HCT116 (cell line): Measurements from ENCODE around the gene SOX30.

Source experiments
- CEBPB ChIP-seq: IDR thresholded peaks from 2 replicates; pipeline ENCODE4 v1.6.1; 2012; ENCODE audit warnings: low read depth
- EGR1 ChIP-seq: IDR thresholded peaks from 2 replicates; pipeline ENCODE4 v1.6.1; 2012; ENCODE audit warnings: low read depth
- EZH2phosphoT487 ChIP-seq: fragments of 200-600 bp; IDR thresholded peaks from 2 replicates; pipeline ENCODE4 v1.6.1; 2018; ENCODE audit warnings: antibody characterized with exemption, borderline replicate concordance
- POLR2A ChIP-seq: IDR thresholded peaks from 2 replicates; pipeline ENCODE4 v1.7.0; 2011; ENCODE audit warnings: borderline replicate concordance; ENCODE audit not compliant: insufficient read depth, insufficient read length; ENCODE audit errors: extremely low read depth
- POLR2AphosphoS5 ChIP-seq: IDR thresholded peaks from 2 replicates; pipeline ENCODE4 v1.6.1; 2011; ENCODE audit warnings: mild to moderate bottlenecking, low read depth, low read length, moderate library complexity
- RAD21 ChIP-seq: IDR thresholded peaks from 2 replicates; pipeline ENCODE4 v1.6.1; 2012; ENCODE audit warnings: low read depth, mild to moderate bottlenecking
- ZNF274 ChIP-seq: fragments of 200-500 bp; sonication (Bioruptor generic); IDR thresholded peaks from 2 replicates; pipeline ENCODE4 v1.6.1; 2014; ENCODE audit warnings: mild to moderate bottlenecking, low read depth, low read length, inconsistent platforms
- TF ChIP-seq, protein P1 (sequence below): IDR thresholded peaks from 2 replicates; pipeline ENCODE4 v1.6.1; 2012
- TF ChIP-seq, protein P2 (sequence below), 3 experiments: fragments of 200-600 bp in 1 of 3; sonication (generic) in 1 of 3; IDR thresholded peaks in 2 of 3; conservative IDR thresholded peaks in 1 of 3; 2 replicates each; pipeline ENCODE4 v1.5.1; 2012 to 2017; ENCODE audit warnings: low read depth in 2 of 3, low read length in 2 of 3, antibody characterized with exemption in 1 of 3, borderline replicate concordance in 1 of 3, control low read depth in 1 of 3, mild to moderate bottlenecking in 1 of 3, mixed read lengths in 1 of 3, mixed run types in 1 of 3, moderate library complexity in 1 of 3; ENCODE audit not compliant: insufficient read depth in 1 of 3

DNA sequence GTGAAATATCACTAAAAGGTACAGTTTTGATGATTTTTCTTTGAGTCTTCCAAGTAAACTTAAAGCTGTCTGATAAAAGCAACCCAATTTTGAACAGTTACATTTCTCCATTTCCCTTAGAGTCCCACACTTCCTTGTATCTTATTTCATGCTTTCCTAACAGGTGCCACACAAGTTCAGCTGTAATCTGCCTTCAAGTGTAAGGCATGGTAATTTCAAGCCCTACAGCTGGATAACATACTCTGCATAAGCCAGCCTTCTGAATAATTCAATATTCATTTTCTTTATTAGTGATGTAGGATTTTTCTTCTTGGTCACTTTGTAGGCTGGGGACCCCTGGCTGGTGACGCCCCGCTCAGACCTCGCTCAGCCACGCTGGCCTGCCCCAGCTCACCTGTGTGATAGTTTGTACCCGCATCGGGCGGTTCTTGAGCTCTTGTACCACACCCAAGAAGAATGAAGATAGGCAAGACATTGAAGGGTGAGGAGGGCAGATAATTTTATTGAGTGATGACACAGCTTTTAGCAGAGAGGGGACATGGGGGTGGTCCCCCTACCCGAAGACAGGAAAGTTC lies 34.0 kb downstream of the SOX30 start:
- TF ChIP-seq EZH2phosphoT487 (no peak), EGR1 (no peak), POLR2AphosphoS5 (no peak), CEBPB (no peak), RAD21 (no peak), ZNF274 (no peak), POLR2A (no peak)
- TF ChIP-seq, protein P1, sequence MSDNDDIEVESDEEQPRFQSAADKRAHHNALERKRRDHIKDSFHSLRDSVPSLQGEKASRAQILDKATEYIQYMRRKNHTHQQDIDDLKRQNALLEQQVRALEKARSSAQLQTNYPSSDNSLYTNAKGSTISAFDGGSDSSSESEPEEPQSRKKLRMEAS = no peak
- TF ChIP-seq, protein P2, sequence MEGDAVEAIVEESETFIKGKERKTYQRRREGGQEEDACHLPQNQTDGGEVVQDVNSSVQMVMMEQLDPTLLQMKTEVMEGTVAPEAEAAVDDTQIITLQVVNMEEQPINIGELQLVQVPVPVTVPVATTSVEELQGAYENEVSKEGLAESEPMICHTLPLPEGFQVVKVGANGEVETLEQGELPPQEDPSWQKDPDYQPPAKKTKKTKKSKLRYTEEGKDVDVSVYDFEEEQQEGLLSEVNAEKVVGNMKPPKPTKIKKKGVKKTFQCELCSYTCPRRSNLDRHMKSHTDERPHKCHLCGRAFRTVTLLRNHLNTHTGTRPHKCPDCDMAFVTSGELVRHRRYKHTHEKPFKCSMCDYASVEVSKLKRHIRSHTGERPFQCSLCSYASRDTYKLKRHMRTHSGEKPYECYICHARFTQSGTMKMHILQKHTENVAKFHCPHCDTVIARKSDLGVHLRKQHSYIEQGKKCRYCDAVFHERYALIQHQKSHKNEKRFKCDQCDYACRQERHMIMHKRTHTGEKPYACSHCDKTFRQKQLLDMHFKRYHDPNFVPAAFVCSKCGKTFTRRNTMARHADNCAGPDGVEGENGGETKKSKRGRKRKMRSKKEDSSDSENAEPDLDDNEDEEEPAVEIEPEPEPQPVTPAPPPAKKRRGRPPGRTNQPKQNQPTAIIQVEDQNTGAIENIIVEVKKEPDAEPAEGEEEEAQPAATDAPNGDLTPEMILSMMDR (IDR thresholded peaks at IDR 0.05 in 2 of 3, conservative IDR thresholded peaks at IDR 0.05 in 1 of 3; ENCODE audit: borderline replicate concordance in 1 of 3, insufficient read depth in 1 of 3, low read depth in 2 of 3, low read length in 2 of 3) = no peak
